Stimulated activated CD8-positive, alpha-beta memory T cell treated with anti-CD3 and anti-CD28 coated beads, Interleukin-4, amount 100 ng/mL, for 1 hour (primary cell): Measurements from ENCODE around the gene MS4A4E.
"Not testable (repeated sequence)": the region's sequence is repeated elsewhere in the genome, so short reads cannot be mapped to it uniquely, and the experiment has no call there.

Experiments used
- DNase-seq, 2 donors: peaks; one replicate each; pipeline ENCODE4 v3.0.0-alpha.2; 2020; ENCODE audit warnings: low read depth in 2 of 2, low spot score in 1 of 2

Gene MS4A4E

GRCh38 chr11:60175860-60176275 lies 67.1 kb downstream of the MS4A4E start:
- no peak for DNase-seq

- DNase-seq, result no peak
Measured at GRCh38 chr11:60172011-60172410, 70.9 kb downstream of the MS4A4E start.

- DNase-seq, result no peak
Measured at GRCh38 chr11:60170566-60170965, 72.4 kb downstream of the MS4A4E start.

- DNase-seq, result no peak
Measured at GRCh38 chr11:60169264-60169915, 73.5 kb downstream of the MS4A4E start.

- DNase-seq, result no peak
Measured at GRCh38 chr11:60168306-60168705, 74.6 kb downstream of the MS4A4E start.

- DNase-seq, result no peak
Measured at GRCh38 chr11:60165951-60166350, 77.0 kb downstream of the MS4A4E start.

GRCh38 chr11:60165538-60165937 lies 77.4 kb downstream of the MS4A4E start:
- DNase-seq, result no peak

- DNase-seq, result no peak
Measured at GRCh38 chr11:60164550-60165075, 78.3 kb downstream of the MS4A4E start.

- no peak for DNase-seq
Measured at GRCh38 chr11:60161766-60162165, 81.2 kb downstream of the MS4A4E start.

GRCh38 chr11:60161107-60161506 lies 81.8 kb downstream of the MS4A4E start:
- no peak for DNase-seq

- DNase-seq, result no peak
Measured at GRCh38 chr11:60159868-60160267, 83.1 kb downstream of the MS4A4E start.

- no peak for DNase-seq
Measured at GRCh38 chr11:60159284-60159683, 83.7 kb downstream of the MS4A4E start.

GRCh38 chr11:60158636-60159035 lies 84.3 kb downstream of the MS4A4E start:
- no peak for DNase-seq

- DNase-seq, result no peak
Measured at GRCh38 chr11:60155931-60156330, 87.0 kb downstream of the MS4A4E start.

GRCh38 chr11:60152727-60153126 lies 90.2 kb downstream of the MS4A4E start:
- not testable (repeated sequence) for DNase-seq

GRCh38 chr11:60150279-60150678 lies 92.7 kb downstream of the MS4A4E start:
- DNase-seq, result no peak
